Measurements from ENCODE around the gene CMIP. TPM values are rescaled to one million over a fixed set of nuclear protein-coding genes. Genes with fewer than 3 reads are reported as not detected.

Gene CMIP
- polyA plus RNA-seq, 1 of the 3 experiments (the other 2 are of a cell fraction) = 5.4 TPM

DNA sequence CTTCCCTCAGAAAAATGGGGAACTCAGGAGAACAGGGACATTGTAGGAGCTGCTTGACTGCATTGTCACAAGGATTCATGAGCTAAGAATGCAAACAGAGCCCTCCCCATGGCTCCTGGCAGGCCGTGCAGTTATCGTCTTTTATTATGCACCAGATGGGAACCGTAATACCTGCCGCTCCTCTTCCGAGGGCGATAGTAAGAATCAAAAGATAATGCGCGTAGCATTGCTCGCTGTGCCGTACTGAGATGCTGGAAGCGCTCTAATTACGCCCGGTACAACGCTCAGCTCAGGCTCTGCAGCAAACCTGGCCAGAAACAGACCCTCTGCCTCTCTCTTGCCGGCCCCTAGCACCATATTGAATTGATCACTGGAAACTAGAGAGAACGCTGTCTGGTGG lies 247.4 kb downstream of the CMIP start:
- no peaks in the 10 kb centered on the region for H3K9me2 ChIP-seq
- H2AFZ ChIP-seq (ENCODE audit: low read depth) = no peak overlapping the region
- ChIA-PET POLR2A (no interaction called here), CTCF (interaction anchor here (2.1 kb wide), 1 partner anchor 38 kb away, joined by 8 read pairs; no protein-coding TSS in a partner anchor)
- no peak overlapping the region for H3K4me3 ChIP-seq (ENCODE audit: low read depth in 2 of 2, low read length in 1 of 2)
- no peak overlapping the region for H3K27ac ChIP-seq (ENCODE audit: low read depth in 2 of 2, low read length in 1 of 2)
- H3K27me3 ChIP-seq (ENCODE audit: insufficient read depth) = no peaks in the 10 kb centered on the region
- H4K20me1 ChIP-seq (ENCODE audit: insufficient read depth) = no peaks in the 10 kb centered on the region
- H3K4me1 ChIP-seq (ENCODE audit: control insufficient read depth in 1 of 2, insufficient read depth in 2 of 2, low read depth in 1 of 2, low read length in 1 of 2) = peaks cover 0 to 8% of the 10 kb centered on the region in 2 experiments; a peak in 2 of 4 replicates
- no peaks in the 10 kb centered on the region for H3K79me2 ChIP-seq (ENCODE audit: insufficient read depth)
- no peak overlapping the region for H3K9ac ChIP-seq
- H3K36me3 ChIP-seq (replicated peaks in 1 of 2; ENCODE audit: control insufficient read depth in 1 of 2, insufficient read depth in 2 of 2, low read length in 1 of 2) = peaks cover 0 to 22% of the 10 kb centered on the region in 2 experiments
- no peak for DNase-seq
- TF ChIP-seq FOXJ3 (CRISPR knock-in tag; IDR thresholded peaks at IDR 0.05) = no peak
- no peak for TF ChIP-seq SIN3A (IDR thresholded peaks at IDR 0.05; ENCODE audit: borderline replicate concordance, low read depth, low read length)
- TF ChIP-seq SMC3 (IDR thresholded peaks at IDR 0.05; ENCODE audit: low read depth, low read length) = no peak
- TF ChIP-seq, protein P1, sequence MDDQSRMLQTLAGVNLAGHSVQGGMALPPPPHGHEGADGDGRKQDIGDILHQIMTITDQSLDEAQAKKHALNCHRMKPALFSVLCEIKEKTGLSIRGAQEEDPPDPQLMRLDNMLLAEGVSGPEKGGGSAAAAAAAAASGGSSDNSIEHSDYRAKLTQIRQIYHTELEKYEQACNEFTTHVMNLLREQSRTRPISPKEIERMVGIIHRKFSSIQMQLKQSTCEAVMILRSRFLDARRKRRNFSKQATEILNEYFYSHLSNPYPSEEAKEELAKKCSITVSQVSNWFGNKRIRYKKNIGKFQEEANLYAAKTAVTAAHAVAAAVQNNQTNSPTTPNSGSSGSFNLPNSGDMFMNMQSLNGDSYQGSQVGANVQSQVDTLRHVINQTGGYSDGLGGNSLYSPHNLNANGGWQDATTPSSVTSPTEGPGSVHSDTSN (IDR thresholded peaks at IDR 0.05) = no peak
- no peak for TF ChIP-seq MEF2A (IDR thresholded peaks at IDR 0.05; ENCODE audit: borderline replicate concordance, low read depth)
- no peak for TF ChIP-seq NRF1 (IDR thresholded peaks at IDR 0.05; ENCODE audit: low read depth, low read length)
- TF ChIP-seq EZH2phosphoT487 (IDR thresholded peaks at IDR 0.05; ENCODE audit: borderline replicate concordance, low read depth) = no peak
- no peak for TF ChIP-seq MXI1 (IDR thresholded peaks at IDR 0.05; ENCODE audit: low read depth, low read length)
- H3F3A ChIP-seq (replicated peaks; ENCODE audit: insufficient read depth) = no peaks in the 10 kb centered on the region
- H3K9me3 ChIP-seq = no peaks in the 10 kb centered on the region
- H3K4me2 ChIP-seq = no peak overlapping the region
- 98% methylated on average over 16 of the region's 16 CpGs for WGBS (ENCODE audit: low lambda C conversion rate)

DNA sequence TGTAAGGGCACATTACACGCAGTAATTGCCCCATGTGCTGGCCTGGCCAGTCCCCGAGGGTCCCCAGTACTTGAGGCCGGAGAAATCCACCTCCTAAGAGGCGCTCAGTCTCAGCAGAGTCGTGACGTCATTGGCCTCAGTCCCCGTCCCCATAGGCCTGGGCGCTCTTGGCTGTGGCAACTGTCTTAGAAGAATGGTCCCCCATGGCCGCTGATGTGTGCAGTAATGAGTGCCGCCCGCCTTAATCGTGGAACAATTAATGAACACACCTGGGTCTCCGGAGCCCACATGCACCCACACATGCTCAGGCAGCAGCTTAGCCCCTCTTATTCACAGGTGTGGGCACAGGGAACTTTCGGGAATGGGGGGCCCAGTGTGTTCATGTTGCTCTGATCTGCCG lies 248.0 kb downstream of the CMIP start:
- Histone ChIP-seq H3K9me3 (no peaks in the 10 kb centered on the region), H3K9me2 (no peaks in the 10 kb centered on the region), H3K4me1 (ENCODE audit: control insufficient read depth in 1 of 2, insufficient read depth in 2 of 2, low read depth in 1 of 2, low read length in 1 of 2) (peaks cover 0 to 8% of the 10 kb centered on the region in 2 experiments; a peak in 2 of 4 replicates), H3K27ac (ENCODE audit: low read depth in 2 of 2, low read length in 1 of 2) (no peak overlapping the region), H3K27me3 (ENCODE audit: insufficient read depth) (no peaks in the 10 kb centered on the region), H3K79me2 (ENCODE audit: insufficient read depth) (no peaks in the 10 kb centered on the region), H2AFZ (ENCODE audit: low read depth) (no peak overlapping the region), H3K4me2 (no peak overlapping the region), H3K4me3 (ENCODE audit: low read depth in 2 of 2, low read length in 1 of 2) (no peak overlapping the region), H3K9ac (no peak overlapping the region), H4K20me1 (ENCODE audit: insufficient read depth) (no peaks in the 10 kb centered on the region), H3F3A (replicated peaks; ENCODE audit: insufficient read depth) (no peaks in the 10 kb centered on the region), H3K36me3 (replicated peaks in 1 of 2; ENCODE audit: control insufficient read depth in 1 of 2, insufficient read depth in 2 of 2, low read length in 1 of 2) (peaks cover 0 to 22% of the 10 kb centered on the region in 2 experiments)
- DNase-seq = no peak
- CTCF ChIA-PET = interaction anchor here (0.7 to 2.1 kb wide), 2 partner anchors 11 to 37 kb away, joined by 3 to 8 read pairs; no protein-coding TSS in a partner anchor
- POLR2A ChIA-PET = no interaction called here
- 94% methylated on average over 9 of the region's 15 CpGs for WGBS (ENCODE audit: low lambda C conversion rate)
- TF ChIP-seq TCF12 (IDR thresholded peaks at IDR 0.05) (no peak), ELF1 (IDR thresholded peaks at IDR 0.05) (no peak), NFIC (IDR thresholded peaks at IDR 0.05; ENCODE audit: borderline replicate concordance) (no peak), FOXM1 (IDR thresholded peaks at IDR 0.05; ENCODE audit: low read depth) (no peak), YY1 (IDR thresholded peaks at IDR 0.05; ENCODE audit: low read depth) (no peak), RFX5 (IDR thresholded peaks at IDR 0.05; ENCODE audit: low read length) (no peak)
- TF ChIP-seq, protein P2, sequence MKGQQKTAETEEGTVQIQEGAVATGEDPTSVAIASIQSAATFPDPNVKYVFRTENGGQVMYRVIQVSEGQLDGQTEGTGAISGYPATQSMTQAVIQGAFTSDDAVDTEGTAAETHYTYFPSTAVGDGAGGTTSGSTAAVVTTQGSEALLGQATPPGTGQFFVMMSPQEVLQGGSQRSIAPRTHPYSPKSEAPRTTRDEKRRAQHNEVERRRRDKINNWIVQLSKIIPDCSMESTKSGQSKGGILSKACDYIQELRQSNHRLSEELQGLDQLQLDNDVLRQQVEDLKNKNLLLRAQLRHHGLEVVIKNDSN (IDR thresholded peaks at IDR 0.05; ENCODE audit: borderline replicate concordance, low read depth) = no peak

All from SK-N-SH (cell line).